ENCODE measurements around the gene CDK16. TPM values are rescaled to one million over a fixed set of nuclear protein-coding genes. Genes with fewer than 3 reads are reported as not detected.

Gene CDK16
- total and polyA plus RNA-seq, 2 of the 13 experiments (the other 11 are each of a cell fraction or from before 2014, with no cell fraction given): 64.5 to 225 TPM

DNA sequence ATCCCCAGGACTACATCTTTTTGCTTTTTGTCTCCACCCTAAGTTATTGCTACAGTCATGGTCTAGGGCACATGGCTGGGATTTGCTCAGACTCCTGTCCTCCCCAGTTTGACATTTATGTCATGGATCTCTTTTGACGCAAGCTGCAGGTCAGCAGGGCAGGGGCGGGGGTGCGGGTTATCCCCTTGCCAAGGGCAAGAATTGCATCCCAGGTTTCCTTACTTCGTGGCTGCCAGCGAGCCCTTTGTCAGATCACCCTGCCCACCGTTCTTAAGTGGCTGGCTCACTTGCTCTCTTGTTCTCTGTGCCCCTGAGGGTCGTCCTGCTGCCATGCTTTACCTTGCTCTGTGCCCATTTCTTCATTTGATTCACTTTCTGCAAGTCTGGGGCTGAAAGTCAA is 45.9 kb upstream of the CDK16 start:
- H3K27ac ChIP-seq (ENCODE audit: extremely low read length, insufficient read depth, low read length): no peak overlapping the region
- H3K9ac ChIP-seq (ENCODE audit: insufficient read depth, low read depth, low read length): no peak overlapping the region
- no peaks in the 10 kb centered on the region for H3K4me1 ChIP-seq (ENCODE audit: insufficient read depth, low read length)
- H3K4me2 ChIP-seq (ENCODE audit: low read depth, low read length): no peak overlapping the region
- peaks cover 5% of the 10 kb centered on the region for H3K79me2 ChIP-seq (ENCODE audit: insufficient read depth, low read length)
- no peaks in the 10 kb centered on the region for H3K27me3 ChIP-seq (ENCODE audit: control insufficient read depth in 1 of 2, insufficient read depth in 2 of 2, low read length in 2 of 2)
- no peak for ATAC-seq
- CTCF ChIA-PET (ENCODE audit: low intra/inter-chr PET ratio, low total read pairs): no interaction called here
- no peaks in the 10 kb centered on the region for H3K9me3 ChIP-seq (ENCODE audit: low read length)
- no peaks in the 10 kb centered on the region for H4K20me1 ChIP-seq (ENCODE audit: insufficient read depth, low read length)
- no peak for DNase-seq (ENCODE audit: low spot score)
- no TSS peak for BruUV-seq (replicated peaks)
- intact Hi-C loops (cut with micrococcal nuclease; ENCODE audit: unreplicated experiment) (no loop called here), in situ Hi-C loops (cut with HindIII; ENCODE audit: extremely low pct_ligation_motif_present, low pct_unique_long_range_greater_than_20kb) (no loop called here)
- no peak overlapping the region for H3K4me3 ChIP-seq (replicated peaks in 1 of 3; ENCODE audit: insufficient read depth in 1 of 3, low read depth in 2 of 3, low read length in 3 of 3)
- no peak overlapping the region for H2AFZ ChIP-seq (ENCODE audit: low read length)
- FAIRE-seq: no peak
- H3K36me3 ChIP-seq (replicated peaks in 1 of 2; ENCODE audit: control insufficient read depth in 1 of 2, insufficient read depth in 2 of 2, low read length in 2 of 2): peaks cover 12 to 34% of the 10 kb centered on the region in 2 experiments
- POLR2A ChIA-PET: no interaction called here
- WGBS (ENCODE audit: low lambda C conversion rate): 93% methylated on average over 6 of the region's 7 CpGs
- TF ChIP-seq NR2F2 (IDR thresholded peaks at IDR 0.05; ENCODE audit: borderline replicate concordance, low read depth): no peak
- TF ChIP-seq ZNF3 (CRISPR knock-in tag; IDR thresholded peaks at IDR 0.05): no peak
- TF ChIP-seq KDM6A (CRISPR knock-in tag; IDR thresholded peaks at IDR 0.05; ENCODE audit: low read depth): no peak
- TF ChIP-seq FOXK2 (IDR thresholded peaks at IDR 0.05): no peak
- TF ChIP-seq, protein P1, sequence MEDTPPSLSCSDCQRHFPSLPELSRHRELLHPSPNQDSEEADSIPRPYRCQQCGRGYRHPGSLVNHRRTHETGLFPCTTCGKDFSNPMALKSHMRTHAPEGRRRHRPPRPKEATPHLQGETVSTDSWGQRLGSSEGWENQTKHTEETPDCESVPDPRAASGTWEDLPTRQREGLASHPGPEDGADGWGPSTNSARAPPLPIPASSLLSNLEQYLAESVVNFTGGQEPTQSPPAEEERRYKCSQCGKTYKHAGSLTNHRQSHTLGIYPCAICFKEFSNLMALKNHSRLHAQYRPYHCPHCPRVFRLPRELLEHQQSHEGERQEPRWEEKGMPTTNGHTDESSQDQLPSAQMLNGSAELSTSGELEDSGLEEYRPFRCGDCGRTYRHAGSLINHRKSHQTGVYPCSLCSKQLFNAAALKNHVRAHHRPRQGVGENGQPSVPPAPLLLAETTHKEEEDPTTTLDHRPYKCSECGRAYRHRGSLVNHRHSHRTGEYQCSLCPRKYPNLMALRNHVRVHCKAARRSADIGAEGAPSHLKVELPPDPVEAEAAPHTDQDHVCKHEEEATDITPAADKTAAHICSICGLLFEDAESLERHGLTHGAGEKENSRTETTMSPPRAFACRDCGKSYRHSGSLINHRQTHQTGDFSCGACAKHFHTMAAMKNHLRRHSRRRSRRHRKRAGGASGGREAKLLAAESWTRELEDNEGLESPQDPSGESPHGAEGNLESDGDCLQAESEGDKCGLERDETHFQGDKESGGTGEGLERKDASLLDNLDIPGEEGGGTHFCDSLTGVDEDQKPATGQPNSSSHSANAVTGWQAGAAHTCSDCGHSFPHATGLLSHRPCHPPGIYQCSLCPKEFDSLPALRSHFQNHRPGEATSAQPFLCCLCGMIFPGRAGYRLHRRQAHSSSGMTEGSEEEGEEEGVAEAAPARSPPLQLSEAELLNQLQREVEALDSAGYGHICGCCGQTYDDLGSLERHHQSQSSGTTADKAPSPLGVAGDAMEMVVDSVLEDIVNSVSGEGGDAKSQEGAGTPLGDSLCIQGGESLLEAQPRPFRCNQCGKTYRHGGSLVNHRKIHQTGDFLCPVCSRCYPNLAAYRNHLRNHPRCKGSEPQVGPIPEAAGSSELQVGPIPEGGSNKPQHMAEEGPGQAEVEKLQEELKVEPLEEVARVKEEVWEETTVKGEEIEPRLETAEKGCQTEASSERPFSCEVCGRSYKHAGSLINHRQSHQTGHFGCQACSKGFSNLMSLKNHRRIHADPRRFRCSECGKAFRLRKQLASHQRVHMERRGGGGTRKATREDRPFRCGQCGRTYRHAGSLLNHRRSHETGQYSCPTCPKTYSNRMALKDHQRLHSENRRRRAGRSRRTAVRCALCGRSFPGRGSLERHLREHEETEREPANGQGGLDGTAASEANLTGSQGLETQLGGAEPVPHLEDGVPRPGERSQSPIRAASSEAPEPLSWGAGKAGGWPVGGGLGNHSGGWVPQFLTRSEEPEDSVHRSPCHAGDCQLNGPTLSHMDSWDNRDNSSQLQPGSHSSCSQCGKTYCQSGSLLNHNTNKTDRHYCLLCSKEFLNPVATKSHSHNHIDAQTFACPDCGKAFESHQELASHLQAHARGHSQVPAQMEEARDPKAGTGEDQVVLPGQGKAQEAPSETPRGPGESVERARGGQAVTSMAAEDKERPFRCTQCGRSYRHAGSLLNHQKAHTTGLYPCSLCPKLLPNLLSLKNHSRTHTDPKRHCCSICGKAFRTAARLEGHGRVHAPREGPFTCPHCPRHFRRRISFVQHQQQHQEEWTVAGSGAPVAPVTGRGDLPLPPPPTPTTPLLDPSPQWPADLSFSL (CRISPR knock-in tag; IDR thresholded peaks at IDR 0.05): no peak
- TF ChIP-seq ZNF619 (CRISPR knock-in tag; IDR thresholded peaks at IDR 0.05): no peak
- TF ChIP-seq NFKBIZ (CRISPR knock-in tag; IDR thresholded peaks at IDR 0.05): no peak
- TF ChIP-seq, protein P2, sequence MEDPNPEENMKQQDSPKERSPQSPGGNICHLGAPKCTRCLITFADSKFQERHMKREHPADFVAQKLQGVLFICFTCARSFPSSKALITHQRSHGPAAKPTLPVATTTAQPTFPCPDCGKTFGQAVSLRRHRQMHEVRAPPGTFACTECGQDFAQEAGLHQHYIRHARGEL (CRISPR knock-in tag; IDR thresholded peaks at IDR 0.05): no peak
- no peak for TF ChIP-seq ZNF704 (CRISPR knock-in tag; IDR thresholded peaks at IDR 0.05; ENCODE audit: borderline replicate concordance)
- no peak for TF ChIP-seq TBP (CRISPR knock-in tag; IDR thresholded peaks at IDR 0.05)
- no peak for TF ChIP-seq ATM (IDR thresholded peaks at IDR 0.05; ENCODE audit: borderline replicate concordance)
- TF ChIP-seq FOSL2 (CRISPR knock-in tag; IDR thresholded peaks at IDR 0.05): no peak
- TF ChIP-seq, protein P3, sequence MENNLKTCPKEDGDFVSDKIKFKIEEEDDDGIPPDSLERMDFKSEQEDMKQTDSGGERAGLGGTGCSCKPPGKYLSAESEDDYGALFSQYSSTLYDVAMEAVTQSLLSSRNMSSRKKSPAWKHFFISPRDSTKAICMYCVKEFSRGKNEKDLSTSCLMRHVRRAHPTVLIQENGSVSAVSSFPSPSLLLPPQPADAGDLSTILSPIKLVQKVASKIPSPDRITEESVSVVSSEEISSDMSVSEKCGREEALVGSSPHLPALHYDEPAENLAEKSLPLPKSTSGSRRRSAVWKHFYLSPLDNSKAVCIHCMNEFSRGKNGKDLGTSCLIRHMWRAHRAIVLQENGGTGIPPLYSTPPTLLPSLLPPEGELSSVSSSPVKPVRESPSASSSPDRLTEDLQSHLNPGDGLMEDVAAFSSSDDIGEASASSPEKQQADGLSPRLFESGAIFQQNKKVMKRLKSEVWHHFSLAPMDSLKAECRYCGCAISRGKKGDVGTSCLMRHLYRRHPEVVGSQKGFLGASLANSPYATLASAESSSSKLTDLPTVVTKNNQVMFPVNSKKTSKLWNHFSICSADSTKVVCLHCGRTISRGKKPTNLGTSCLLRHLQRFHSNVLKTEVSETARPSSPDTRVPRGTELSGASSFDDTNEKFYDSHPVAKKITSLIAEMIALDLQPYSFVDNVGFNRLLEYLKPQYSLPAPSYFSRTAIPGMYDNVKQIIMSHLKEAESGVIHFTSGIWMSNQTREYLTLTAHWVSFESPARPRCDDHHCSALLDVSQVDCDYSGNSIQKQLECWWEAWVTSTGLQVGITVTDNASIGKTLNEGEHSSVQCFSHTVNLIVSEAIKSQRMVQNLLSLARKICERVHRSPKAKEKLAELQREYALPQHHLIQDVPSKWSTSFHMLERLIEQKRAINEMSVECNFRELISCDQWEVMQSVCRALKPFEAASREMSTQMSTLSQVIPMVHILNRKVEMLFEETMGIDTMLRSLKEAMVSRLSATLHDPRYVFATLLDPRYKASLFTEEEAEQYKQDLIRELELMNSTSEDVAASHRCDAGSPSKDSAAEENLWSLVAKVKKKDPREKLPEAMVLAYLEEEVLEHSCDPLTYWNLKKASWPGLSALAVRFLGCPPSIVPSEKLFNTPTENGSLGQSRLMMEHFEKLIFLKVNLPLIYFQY (CRISPR knock-in tag; IDR thresholded peaks at IDR 0.05; ENCODE audit: borderline replicate concordance): no peak
- TF ChIP-seq ZNF879 (CRISPR knock-in tag; IDR thresholded peaks at IDR 0.05): no peak

Measured in HepG2 (cell line).